Neural crest cell (in vitro differentiated cells): ENCODE results near the gene OSBPL10. TPM values are rescaled to one million over a fixed set of nuclear protein-coding genes. Genes with fewer than 3 reads are reported as not detected.

Source experiments
- DNase-seq: peaks from one replicate; pipeline ENCODE4 v3.0.0; 2021; ENCODE audit warnings: low read depth, mixed read lengths, low spot score
- H3K27ac Mint-ChIP-seq: one replicate; pipeline ENCODE4 v1.8.0; 2021; ENCODE audit warnings: mild to moderate bottlenecking, mixed read lengths; ENCODE audit not compliant: unreplicated experiment
- H3K27me3 Mint-ChIP-seq: 2 replicates; pipeline ENCODE4 v1.8.0; 2021; ENCODE audit warnings: low read depth, mild to moderate bottlenecking, mixed read lengths
- H3K36me3 Mint-ChIP-seq: 2 replicates; pipeline ENCODE4 v1.8.0; 2021; ENCODE audit warnings: low read depth, mild to moderate bottlenecking, mixed read lengths
- H3K4me1 Mint-ChIP-seq: 2 replicates; pipeline ENCODE4 v1.8.0; 2021; ENCODE audit warnings: mixed read lengths
- H3K4me3 Mint-ChIP-seq: one replicate; pipeline ENCODE4 v1.8.0; 2021; ENCODE audit warnings: mild to moderate bottlenecking, mixed read lengths
- H3K9me3 Mint-ChIP-seq: 2 replicates; pipeline ENCODE4 v1.8.0; 2021; ENCODE audit warnings: mixed read lengths
- total RNA-seq: library from RNA; stranded (reverse); gene quantifications from 2 replicates; pipeline ENCODE4 v1.2.1, GENCODE V29; 2021
- TF ChIP-seq, protein P1 (sequence below): fragments of 200-600 bp; sonication (generic); conservative IDR thresholded peaks from 2 replicates; pipeline ENCODE4 v1.5.0; 2021; ENCODE audit warnings: antibody characterized with exemption, mild to moderate bottlenecking

OSBPL10 gene
- total RNA-seq, 1 donor from 2014 or later: 18.7 TPM

- TF ChIP-seq, protein P1, sequence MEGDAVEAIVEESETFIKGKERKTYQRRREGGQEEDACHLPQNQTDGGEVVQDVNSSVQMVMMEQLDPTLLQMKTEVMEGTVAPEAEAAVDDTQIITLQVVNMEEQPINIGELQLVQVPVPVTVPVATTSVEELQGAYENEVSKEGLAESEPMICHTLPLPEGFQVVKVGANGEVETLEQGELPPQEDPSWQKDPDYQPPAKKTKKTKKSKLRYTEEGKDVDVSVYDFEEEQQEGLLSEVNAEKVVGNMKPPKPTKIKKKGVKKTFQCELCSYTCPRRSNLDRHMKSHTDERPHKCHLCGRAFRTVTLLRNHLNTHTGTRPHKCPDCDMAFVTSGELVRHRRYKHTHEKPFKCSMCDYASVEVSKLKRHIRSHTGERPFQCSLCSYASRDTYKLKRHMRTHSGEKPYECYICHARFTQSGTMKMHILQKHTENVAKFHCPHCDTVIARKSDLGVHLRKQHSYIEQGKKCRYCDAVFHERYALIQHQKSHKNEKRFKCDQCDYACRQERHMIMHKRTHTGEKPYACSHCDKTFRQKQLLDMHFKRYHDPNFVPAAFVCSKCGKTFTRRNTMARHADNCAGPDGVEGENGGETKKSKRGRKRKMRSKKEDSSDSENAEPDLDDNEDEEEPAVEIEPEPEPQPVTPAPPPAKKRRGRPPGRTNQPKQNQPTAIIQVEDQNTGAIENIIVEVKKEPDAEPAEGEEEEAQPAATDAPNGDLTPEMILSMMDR: no peak
- no peak overlapping the region for H3K4me3 Mint-ChIP-seq
Measured at GRCh38 chr3:31984321-31984720, 3.3 kb upstream of the OSBPL10 start.

DNA sequence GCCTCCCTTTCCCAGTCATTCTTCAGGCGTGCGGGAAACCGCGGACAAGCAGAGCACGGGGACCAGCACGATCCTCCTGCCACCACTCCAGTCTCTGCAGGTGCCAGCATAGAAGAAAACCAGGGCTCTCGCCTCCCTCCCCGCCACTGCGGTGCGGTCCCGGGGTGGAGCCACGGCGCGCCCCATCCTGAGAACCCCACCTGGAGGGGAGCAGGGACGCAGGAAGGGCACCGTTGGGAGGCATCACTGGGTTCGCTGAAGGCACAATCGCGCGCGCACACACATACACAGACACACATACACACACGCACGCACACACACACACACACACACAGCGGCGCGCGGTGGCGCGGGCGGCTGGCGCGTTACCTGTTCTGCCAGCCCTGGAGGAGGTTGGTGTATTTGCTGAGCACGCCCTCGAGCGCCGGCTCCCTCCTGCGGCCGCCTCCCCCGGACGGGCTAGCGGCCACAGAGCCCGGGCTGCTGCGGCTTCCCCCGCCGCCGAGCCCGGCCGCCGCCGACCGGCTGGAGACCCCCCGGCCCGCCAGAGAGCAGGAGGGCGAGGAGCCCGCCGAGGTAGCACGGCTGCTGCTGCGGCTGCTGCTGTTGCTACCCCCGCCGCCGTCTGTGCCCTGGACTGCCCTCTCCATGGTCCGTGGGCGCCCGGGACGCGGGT, 394 bp downstream of the OSBPL10 start:
- Mint-ChIP-seq H3K4me3 (peak overlapping the region; percentile 85), H3K27me3 (peaks cover 48% of the 10 kb centered on the region), H3K36me3 (peaks cover 3% of the 10 kb centered on the region), H3K4me1 (peaks cover 13% of the 10 kb centered on the region), H3K27ac (no peak overlapping the region), H3K9me3 (no peaks in the 10 kb centered on the region)
- DNase-seq: peak; percentile 41
- TF ChIP-seq, protein P1: peak; percentile 21

More at GRCh38 chr3:31984321-31984720, 3.3 kb upstream of the OSBPL10 start:
- H3K27ac Mint-ChIP-seq: no peak overlapping the region
- H3K9me3 Mint-ChIP-seq: no peaks in the 10 kb centered on the region
- H3K4me1 Mint-ChIP-seq: peaks cover 10% of the 10 kb centered on the region
- no peak for DNase-seq
- H3K36me3 Mint-ChIP-seq: peaks cover 4% of the 10 kb centered on the region
- peaks cover 31% of the 10 kb centered on the region for H3K27me3 Mint-ChIP-seq

DNA sequence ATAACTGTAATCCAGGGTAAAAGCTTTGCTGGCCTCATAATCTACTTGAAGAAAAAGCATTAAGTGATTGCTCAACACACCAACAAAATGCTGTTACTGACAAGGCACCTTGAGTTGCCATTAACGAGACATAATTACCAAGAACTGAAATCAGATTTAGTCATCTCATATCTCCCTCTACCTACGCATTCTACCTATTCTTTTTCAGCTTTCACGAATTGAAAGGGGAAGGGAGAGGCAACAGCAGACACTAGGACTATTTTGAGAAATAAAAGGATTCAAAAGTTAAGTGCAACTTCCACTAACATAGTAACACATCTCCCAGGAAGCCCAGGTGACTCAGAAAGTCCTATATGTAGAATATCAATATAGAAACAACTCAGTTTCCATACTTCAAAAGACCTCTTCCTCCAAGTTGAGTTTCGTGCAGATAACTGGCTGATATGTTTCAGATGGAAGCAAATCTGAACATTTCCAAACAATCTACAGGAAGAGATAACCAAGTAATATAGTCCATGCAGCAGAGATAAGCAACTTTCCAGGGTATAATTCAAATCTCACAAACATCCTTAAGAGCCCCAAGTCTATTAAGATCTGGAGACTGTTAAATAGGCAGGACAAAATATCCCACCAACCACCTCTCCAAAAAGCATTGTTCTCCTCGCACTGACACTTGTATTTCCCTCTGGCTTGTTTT, 1.9 kb downstream of the OSBPL10 start:
- Mint-ChIP-seq H3K4me1 (peaks cover 13% of the 10 kb centered on the region), H3K4me3 (peak overlapping the region; percentile 86), H3K27me3 (peaks cover 48% of the 10 kb centered on the region)

GRCh38 chr3:31978553-31978952, 2.5 kb downstream of the OSBPL10 start:
- no peak overlapping the region for H3K27ac Mint-ChIP-seq
- DNase-seq: no peak
- H3K4me3 Mint-ChIP-seq: peak overlapping the region; percentile 86
- peaks cover 13% of the 10 kb centered on the region for H3K4me1 Mint-ChIP-seq
- H3K9me3 Mint-ChIP-seq: no peaks in the 10 kb centered on the region
- peaks cover 48% of the 10 kb centered on the region for H3K27me3 Mint-ChIP-seq
- TF ChIP-seq, protein P1: no peak
- peaks cover 3% of the 10 kb centered on the region for H3K36me3 Mint-ChIP-seq

More for the DNA sequence above, 1.9 kb downstream of the OSBPL10 start:
- Mint-ChIP-seq H3K36me3 (peaks cover 3% of the 10 kb centered on the region), H3K27ac (no peak overlapping the region), H3K9me3 (no peaks in the 10 kb centered on the region)
- TF ChIP-seq, protein P1: no peak
- DNase-seq: no peak

- Mint-ChIP-seq H3K4me3 (peak overlapping the region; percentile 22), H3K27me3 (peaks cover 42% of the 10 kb centered on the region), H3K9me3 (no peaks in the 10 kb centered on the region), H3K4me1 (peaks cover 18% of the 10 kb centered on the region), H3K36me3 (peaks cover 3% of the 10 kb centered on the region), H3K27ac (no peak overlapping the region)
- TF ChIP-seq, protein P1: no peak
- no peak for DNase-seq
Measured at GRCh38 chr3:31977736-31978135, 3.3 kb downstream of the OSBPL10 start.
